Endodermal cell (in vitro differentiated cells): ENCODE data around the gene CEP95. TPM values are rescaled to one million over a fixed set of nuclear protein-coding genes. Genes with fewer than 3 reads are reported as not detected.

Experiments
- DNase-seq: peaks from one replicate; pipeline ENCODE4 v3.0.0-alpha.2; 2017
- H3K27ac ChIP-seq: 2 replicates; pipeline ENCODE4 v1.5.1; 2013; ENCODE audit warnings: mild to moderate bottlenecking, low read depth, low read length, moderate library complexity
- H3K27me3 ChIP-seq: 2 replicates; pipeline ENCODE4 v1.6.1; 2013; ENCODE audit warnings: mild to moderate bottlenecking, low read length, moderate library complexity; ENCODE audit not compliant: insufficient read depth, control insufficient read depth, poor library complexity, severe bottlenecking
- H3K36me3 ChIP-seq: 2 replicates; pipeline ENCODE4 v1.7.0; 2013; ENCODE audit warnings: mild to moderate bottlenecking, low read length, moderate library complexity; ENCODE audit not compliant: control insufficient read depth, insufficient read depth
- H3K4me1 ChIP-seq: one replicate; pipeline ENCODE4 v1.7.0; 2013; ENCODE audit warnings: low read length; ENCODE audit not compliant: control insufficient read depth, insufficient read depth
- H3K4me3 ChIP-seq: 2 replicates; pipeline ENCODE4 v1.5.1; 2013; ENCODE audit warnings: mild to moderate bottlenecking, low read length, moderate library complexity
- H3K9ac ChIP-seq: 2 replicates; pipeline ENCODE4 v1.6.1; 2013; ENCODE audit warnings: mild to moderate bottlenecking, low read length, moderate library complexity; ENCODE audit not compliant: poor library complexity, severe bottlenecking; ENCODE audit errors: extremely low read depth
- H3K9me3 ChIP-seq: 2 replicates; pipeline ENCODE4 v1.6.1; 2013; ENCODE audit warnings: mild to moderate bottlenecking, low read length, moderate library complexity; ENCODE audit not compliant: control insufficient read depth
- H3K27ac Mint-ChIP-seq: 2 replicates; pipeline ENCODE4 v1.8.0; 2020; ENCODE audit warnings: mixed read lengths
- H3K27me3 Mint-ChIP-seq: 2 replicates; pipeline ENCODE4 v1.8.0; 2021; ENCODE audit warnings: mild to moderate bottlenecking, mixed read lengths; ENCODE audit not compliant: insufficient read depth
- H3K36me3 Mint-ChIP-seq: 2 replicates; pipeline ENCODE4 v1.8.0; 2020; ENCODE audit warnings: low read depth, mixed read lengths
- H3K4me1 Mint-ChIP-seq: 2 replicates; pipeline ENCODE4 v1.8.0; 2020; ENCODE audit warnings: mixed read lengths
- H3K4me3 Mint-ChIP-seq: 2 replicates; pipeline ENCODE4 v1.8.0; 2020; ENCODE audit warnings: mild to moderate bottlenecking, moderate library complexity, mixed read lengths
- H3K9me3 Mint-ChIP-seq: 2 replicates; pipeline ENCODE4 v1.8.0; 2020; ENCODE audit warnings: mild to moderate bottlenecking, mixed read lengths
- CTCF ChIP-seq: fragments of 200-600 bp; sonication (generic); conservative IDR thresholded peaks from 2 replicates; pipeline ENCODE4 v1.5.0; 2021; ENCODE audit warnings: antibody characterized with exemption, mild to moderate bottlenecking
- WGBS, 2 experiments: methylation state at CpG; one replicate each; pipeline versions ENCODE4 v1.1.5 to v1.1.7; 2013; ENCODE audit warnings: missing lambda C conversion rate in 2 of 2, mixed read lengths in 1 of 2; ENCODE audit not compliant: insufficient coverage in 1 of 2, insufficient read length in 1 of 2; 5-methylcytosine and 5-hydroxymethylcytosine counted together
- total RNA-seq, 2 donors: library from RNA; stranded (reverse); fragmentation: NEBNext Ultra II Directional in 1 of 2; extraction: Animal tissue kit (Norgen Biotek cat#: 25700) in 1 of 2; gene quantifications; 2 replicates in 1 of 2; 3 replicates in 1 of 2; pipeline ENCODE4 v1.2.1, GENCODE V29; 2021

CEP95 gene
- total RNA-seq, 2 donors from 2014 or later: 75.5 to 93.9 TPM

GRCh38 chr17:64480951-64481350, 25.8 kb upstream of the CEP95 start:
- H3K9ac ChIP-seq: no peak overlapping the region
- Mint-ChIP-seq H3K4me1 (no peaks in the 10 kb centered on the region), H3K4me3 (no peak overlapping the region), H3K27me3 (no peaks in the 10 kb centered on the region), H3K36me3 (peaks cover 44% of the 10 kb centered on the region), H3K27ac (no peak overlapping the region), H3K9me3 (no peaks in the 10 kb centered on the region)
- H3K27ac ChIP-seq: no peak overlapping the region
- no peaks in the 10 kb centered on the region for H3K9me3 ChIP-seq
- H3K4me1 ChIP-seq: no peaks in the 10 kb centered on the region
- H3K4me3 ChIP-seq: no peak overlapping the region
- 100% methylated on average over 1 of the region's 1 CpG for WGBS, 2 experiments
- H3K27me3 ChIP-seq: no peaks in the 10 kb centered on the region
- no peak for TF ChIP-seq CTCF
- H3K36me3 ChIP-seq: peaks cover 55% of the 10 kb centered on the region
- DNase-seq: no peak

- no peaks in the 10 kb centered on the region for H3K9me3 ChIP-seq
- no peak for DNase-seq
- H3K4me3 ChIP-seq: no peak overlapping the region
- Mint-ChIP-seq H3K27ac (no peak overlapping the region), H3K4me3 (no peak overlapping the region), H3K4me1 (no peaks in the 10 kb centered on the region), H3K9me3 (no peaks in the 10 kb centered on the region), H3K36me3 (peaks cover 63% of the 10 kb centered on the region), H3K27me3 (no peaks in the 10 kb centered on the region)
- H3K27me3 ChIP-seq: no peaks in the 10 kb centered on the region
- WGBS, 2 experiments: 88 to 100% methylated on average over 2 to 3 of the region's 3 CpGs
- peaks cover 72% of the 10 kb centered on the region for H3K36me3 ChIP-seq
- no peak for TF ChIP-seq CTCF
- H3K27ac ChIP-seq: no peak overlapping the region
- H3K4me1 ChIP-seq: no peaks in the 10 kb centered on the region
- H3K9ac ChIP-seq: no peak overlapping the region
These were observed 22.4 kb upstream of the CEP95 start for GRCh38 chr17:64484380-64484779.

- TF ChIP-seq CTCF: no peak
- H3K4me1 Mint-ChIP-seq: no peaks in the 10 kb centered on the region
- H3K27ac ChIP-seq: no peak overlapping the region
- WGBS, 2 experiments: 95% methylated on average over 2 of the region's 2 CpGs; no CpG with 5 or more reads in 1 of the 2 experiments
- peaks cover 87% of the 10 kb centered on the region for H3K36me3 ChIP-seq
- H3K27me3 ChIP-seq: no peaks in the 10 kb centered on the region
- no peak overlapping the region for H3K4me3 ChIP-seq
- no peak overlapping the region for H3K4me3 Mint-ChIP-seq
- H3K27me3 Mint-ChIP-seq: no peaks in the 10 kb centered on the region
- peaks cover 81% of the 10 kb centered on the region for H3K36me3 Mint-ChIP-seq
- no peak overlapping the region for H3K9ac ChIP-seq
- no peak for DNase-seq
- H3K9me3 ChIP-seq: peaks cover 4% of the 10 kb centered on the region
- H3K9me3 Mint-ChIP-seq: peaks cover 5% of the 10 kb centered on the region
- H3K4me1 ChIP-seq: no peaks in the 10 kb centered on the region
- no peak overlapping the region for H3K27ac Mint-ChIP-seq
These were observed 18.5 kb upstream of the CEP95 start for GRCh38 chr17:64488301-64488700.
